GM18909 (cell line): ENCODE results near the gene SWSAP1.
"Not testable (repeated sequence)": the region's sequence is repeated elsewhere in the genome, so short reads cannot be mapped to it uniquely, and the experiment has no call there.

Experiments
- ATAC-seq: cut with Tn5 transposase; IDR thresholded peaks from one replicate; pipeline ENCODE4 v1.9.1; 2021; ENCODE audit warnings: mild to moderate bottlenecking; ENCODE audit not compliant: unreplicated experiment, poor library complexity

Gene SWSAP1

GRCh38 chr19:11374433-11375142 lies at the start of gene SWSAP1:
Gene SWSAP1 (plus strand): TSS chr19:11374666. CDS start chr19:11374681, 15 bp downstream.
- peak; percentile 90 for ATAC-seq

GRCh38 chr19:11324748-11325389 lies 49.6 kb upstream of the SWSAP1 start:
- ATAC-seq = no peak

GRCh38 chr19:11325544-11325943 lies 48.9 kb upstream of the SWSAP1 start:
- no peak for ATAC-seq

GRCh38 chr19:11330127-11330526 lies 44.3 kb upstream of the SWSAP1 start:
- ATAC-seq = no peak

GRCh38 chr19:11331502-11331901 lies 43.0 kb upstream of the SWSAP1 start:
- no peak for ATAC-seq

- ATAC-seq = no peak
Measured at GRCh38 chr19:11332822-11333221, 41.6 kb upstream of the SWSAP1 start.

- not testable (repeated sequence) for ATAC-seq
Measured at GRCh38 chr19:11333838-11334237, 40.6 kb upstream of the SWSAP1 start.

GRCh38 chr19:11335449-11336146 lies 38.9 kb upstream of the SWSAP1 start:
- no peak for ATAC-seq

GRCh38 chr19:11337080-11337479 lies 37.4 kb upstream of the SWSAP1 start:
- ATAC-seq = no peak

- ATAC-seq = no peak
Measured at GRCh38 chr19:11338121-11338520, 36.3 kb upstream of the SWSAP1 start.

- ATAC-seq = no peak
Measured at GRCh38 chr19:11338569-11339253, 35.8 kb upstream of the SWSAP1 start.

- peak; percentile 61 for ATAC-seq
Measured at GRCh38 chr19:11339254-11340098, 35.0 kb upstream of the SWSAP1 start, which contains the start of gene RAB3D. Gene RAB3D (minus strand): TSS chr19:11339657. CDS start chr19:11337399, 2,258 bp downstream.

GRCh38 chr19:11340099-11340467 lies 34.4 kb upstream of the SWSAP1 start:
- ATAC-seq = not testable (repeated sequence)

GRCh38 chr19:11342429-11342828 lies 32.0 kb upstream of the SWSAP1 start:
- ATAC-seq = no peak

- ATAC-seq = no peak
Measured at GRCh38 chr19:11345122-11345803, 29.2 kb upstream of the SWSAP1 start.

- peak; percentile 89 for ATAC-seq
Measured at GRCh38 chr19:11346104-11346940, 28.1 kb upstream of the SWSAP1 start, which contains the start of the genes CCDC159 and TMEM205. Gene CCDC159 (plus strand): TSS chr19:11346519. CDS start chr19:11346607, 88 bp downstream. Gene TMEM205 (minus strand): TSS chr19:11346268. CDS start chr19:11345619, 649 bp downstream.

GRCh38 chr19:11347546-11348039 lies 26.9 kb upstream of the SWSAP1 start:
- ATAC-seq = no peak

- ATAC-seq = no peak
Measured at GRCh38 chr19:11349171-11349570, 25.3 kb upstream of the SWSAP1 start.
